K562 (cell line): ENCODE data around the gene LIN9. TPM values are rescaled to one million over a fixed set of nuclear protein-coding genes. Genes with fewer than 3 reads are reported as not detected.

Source experiments
- CREB1 ChIP-seq, 2 experiments: sonication (generic) in 1 of 2; formaldehyde crosslinking in 1 of 2; IDR thresholded peaks; 2 replicates each; pipeline versions ENCODE4 v1.6.1 to v1.8.0; 2012 to 2022; ENCODE audit warnings: inconsistent platforms in 1 of 2, mild to moderate bottlenecking in 1 of 2, missing genetic modification reagents in 1 of 2, moderate library complexity in 1 of 2
- DNMT1 ChIP-seq: fragments of 450-650 bp; IDR thresholded peaks from 2 replicates; pipeline ENCODE4 v1.6.1; 2016; ENCODE audit warnings: antibody characterized with exemption, mild to moderate bottlenecking
- FOXM1 ChIP-seq, 2 experiments: fragments of 450-650 bp in 1 of 2; sonication (generic) in 1 of 2; formaldehyde crosslinking in 1 of 2; IDR thresholded peaks; 2 replicates each; pipeline versions ENCODE4 v1.6.1 to v1.9.0; 2017 to 2022; ENCODE audit warnings: low read depth in 2 of 2, mild to moderate bottlenecking in 2 of 2, missing genetic modification reagents in 1 of 2, moderate library complexity in 1 of 2
- RBM14 ChIP-seq: fragments of 200-400 bp; formaldehyde crosslinking; IDR thresholded peaks from 2 replicates; pipeline ENCODE4 v1.6.1; 2018; ENCODE audit warnings: low read depth, mild to moderate bottlenecking, low read length, moderate library complexity, borderline replicate concordance; ENCODE audit not compliant: insufficient read depth
- SRSF3 ChIP-seq: fragments of 200-400 bp; formaldehyde crosslinking; IDR thresholded peaks from 2 replicates; pipeline ENCODE4 v1.6.1; 2016; ENCODE audit warnings: mild to moderate bottlenecking, low read length, moderate library complexity; ENCODE audit not compliant: insufficient read depth
- TFAP4 ChIP-seq: sonication (generic); formaldehyde crosslinking; IDR thresholded peaks from 2 replicates; pipeline ENCODE4 v1.8.0; 2022; ENCODE audit warnings: missing genetic modification reagents, mild to moderate bottlenecking, moderate library complexity, borderline replicate concordance
- ZBTB7A ChIP-seq: IDR thresholded peaks from 2 replicates; pipeline ENCODE4 v1.6.1; 2011; ENCODE audit warnings: low read depth, mild to moderate bottlenecking, low read length, moderate library complexity, borderline replicate concordance; ENCODE audit not compliant: control insufficient read depth
- ZNF253 ChIP-seq: fragments of 250-450 bp; sonication (Bioruptor Pico); conservative IDR thresholded peaks from 2 replicates; pipeline ENCODE4 v1.6.1; 2021; ENCODE audit warnings: mild to moderate bottlenecking
- ZNF318 ChIP-seq, 2 experiments: fragments of 450-650 bp; IDR thresholded peaks; 2 replicates each; pipeline ENCODE4 v1.6.1; 2016; ENCODE audit warnings: mild to moderate bottlenecking in 2 of 2, borderline replicate concordance in 1 of 2, low read depth in 1 of 2, moderate library complexity in 1 of 2
- ZNF518B ChIP-seq: fragments of 250-450 bp; sonication (Bioruptor Pico); IDR thresholded peaks from 2 replicates; pipeline ENCODE4 v1.5.0; 2021; ENCODE audit warnings: mild to moderate bottlenecking, moderate library complexity
- polyA plus RNA-seq, 8 experiments: library from polyadenylated mRNA; depleted of rRNA in 4 of 8; stranded (reverse) in 5 of 8; unstranded in 3 of 8; fragments of >200 nt; fragmentation: Nextera tagmentation in 2 of 8; fragmentation: Illumina TruSeq in 1 of 8; extraction: Ambion mirVana in 2 of 8; extraction: Trizol in 1 of 8; gene quantifications; 2 replicates each; pipeline versions ENCODE4 v1.2.1 to v1.2.3, GENCODE V29; 2011 to 2014; ENCODE audit warnings: inconsistent platforms in 1 of 8, missing spikeins in 1 of 8
- total RNA-seq, 7 experiments: library from RNA; depleted of rRNA in 6 of 7; stranded (reverse); fragments of >200 nt in 6 of 7; fragmentation: Illumina TruSeq in 2 of 7; extraction: Trizol in 2 of 7; gene quantifications; 2 replicates each; pipeline versions ENCODE4 v1.2.1 to v1.2.3, GENCODE V29; 2011 to 2021; ENCODE audit warnings: low replicate concordance in 1 of 7

Gene LIN9
- total and polyA plus RNA-seq, 9 of the 15 experiments (the other 6 are each of a cell fraction or from before 2014, with no cell fraction given) = 18.8 to 33.0 (median 25.5) TPM

GRCh38 chr1:226223786-226224244 is 85.1 kb downstream of the LIN9 start (continued):
- TF ChIP-seq ZNF518B = no peak
- no peak for TF ChIP-seq RBM14
- TF ChIP-seq ZBTB7A = peak; percentile 61; the same call in 1 of the 2 replicates
- TF ChIP-seq CREB1 (IDR thresholded peaks at IDR 0.05) = 0 out of 2 replicates have a peak, but pooled peaks have one; percentile 1
- TF ChIP-seq CREB1 (CRISPR knock-in tag; IDR thresholded peaks at IDR 0.05) = no peak
- TF ChIP-seq DNMT1 = no peak
- TF ChIP-seq TFAP4 (CRISPR knock-in tag) = peak; percentile 66; the same call in 1 of the 2 replicates
- TF ChIP-seq SRSF3 = no peak
- no peak for TF ChIP-seq FOXM1 (IDR thresholded peaks at IDR 0.05; ENCODE audit: low read depth)
- no peak for TF ChIP-seq FOXM1 (CRISPR knock-in tag; IDR thresholded peaks at IDR 0.05; ENCODE audit: low read depth)
- no peak for TF ChIP-seq ZNF253
- no peak for TF ChIP-seq ZNF318 (IDR thresholded peaks at IDR 0.05; ENCODE audit: borderline replicate concordance in 1 of 2, low read depth in 1 of 2)
